ENCODE measurements around the gene IQGAP3.
"Not testable (repeated sequence)": the region's sequence is repeated elsewhere in the genome, so short reads cannot be mapped to it uniquely, and the experiment has no call there.

The IQGAP3 gene

GRCh38 chr1:156571261-156571852 is 1.0 kb downstream of the IQGAP3 start:
- DNase-seq (ENCODE audit: low spot score): no peak

DNA sequence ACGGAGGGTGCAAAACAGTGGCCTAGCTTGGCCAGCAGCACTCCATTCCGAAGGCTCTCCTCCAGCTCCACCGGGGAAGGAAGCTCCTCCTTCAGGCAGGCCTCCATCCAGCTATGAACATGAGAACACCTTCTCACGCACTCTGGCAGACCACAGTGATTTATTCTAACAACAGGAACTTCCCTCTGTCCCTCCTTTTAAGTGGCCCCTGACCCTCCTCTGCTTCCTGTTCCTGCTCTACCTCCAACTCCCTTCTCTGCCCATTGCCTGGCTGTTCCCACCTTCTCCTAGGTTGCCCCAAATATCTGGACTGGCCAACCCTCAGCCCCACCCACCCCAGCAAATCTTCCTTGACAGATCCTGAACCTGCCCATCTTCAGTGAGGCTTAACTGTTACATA is 5.9 kb downstream of the IQGAP3 start:
- DNase-seq (ENCODE audit: low spot score): no peak

DNA sequence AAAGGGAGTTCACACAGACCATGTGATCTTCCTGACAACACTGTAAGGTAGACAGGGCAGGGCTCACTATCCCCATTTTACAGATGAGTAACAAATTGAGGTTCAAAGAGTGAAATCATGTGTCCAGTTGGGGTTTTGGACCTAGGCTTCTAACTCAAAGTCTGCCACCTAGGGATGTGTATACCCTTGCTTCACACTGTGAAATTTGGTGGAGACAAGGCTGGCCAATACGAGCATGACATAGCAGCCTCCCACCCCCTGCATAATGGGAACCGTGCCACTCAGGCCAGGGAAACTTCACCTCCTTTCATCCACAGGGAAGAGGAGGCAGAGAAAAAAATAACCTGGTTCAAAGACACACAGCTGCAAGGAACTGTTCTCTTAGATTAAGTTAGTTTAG is 6.8 kb downstream of the IQGAP3 start:
- no peak for DNase-seq (ENCODE audit: low spot score)

GRCh38 chr1:156560585-156561163 is 11.7 kb downstream of the IQGAP3 start:
- no peak for DNase-seq (ENCODE audit: low spot score)

DNA sequence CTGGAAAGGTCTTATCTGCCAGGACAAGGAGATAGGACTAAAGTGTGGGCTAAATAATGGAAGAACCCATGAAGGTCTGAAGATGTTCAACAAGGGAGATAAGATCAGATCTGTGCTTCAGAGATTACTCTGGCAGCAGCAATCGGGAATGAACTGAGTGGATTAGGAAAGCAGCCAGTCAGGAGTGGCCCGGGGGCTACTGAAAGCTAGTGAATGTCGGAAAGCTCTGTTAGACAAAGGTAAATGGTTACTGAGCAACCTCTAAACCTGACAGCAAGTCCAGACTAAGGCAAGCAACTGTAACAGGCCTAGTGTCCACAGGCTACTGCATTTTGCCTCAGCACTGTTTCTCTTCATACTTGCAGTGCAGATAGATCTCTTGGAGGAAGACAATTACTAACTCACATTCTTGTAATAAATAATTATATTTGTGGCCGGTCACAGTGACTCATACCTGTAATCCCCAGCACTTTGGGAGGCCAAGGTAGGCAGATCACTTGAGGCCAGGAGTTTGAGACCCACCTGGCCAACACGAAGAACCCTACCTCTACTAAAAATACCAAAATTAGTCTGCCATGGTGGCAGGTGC is 12.5 kb downstream of the IQGAP3 start:
- DNase-seq (ENCODE audit: low spot score): no peak

DNA sequence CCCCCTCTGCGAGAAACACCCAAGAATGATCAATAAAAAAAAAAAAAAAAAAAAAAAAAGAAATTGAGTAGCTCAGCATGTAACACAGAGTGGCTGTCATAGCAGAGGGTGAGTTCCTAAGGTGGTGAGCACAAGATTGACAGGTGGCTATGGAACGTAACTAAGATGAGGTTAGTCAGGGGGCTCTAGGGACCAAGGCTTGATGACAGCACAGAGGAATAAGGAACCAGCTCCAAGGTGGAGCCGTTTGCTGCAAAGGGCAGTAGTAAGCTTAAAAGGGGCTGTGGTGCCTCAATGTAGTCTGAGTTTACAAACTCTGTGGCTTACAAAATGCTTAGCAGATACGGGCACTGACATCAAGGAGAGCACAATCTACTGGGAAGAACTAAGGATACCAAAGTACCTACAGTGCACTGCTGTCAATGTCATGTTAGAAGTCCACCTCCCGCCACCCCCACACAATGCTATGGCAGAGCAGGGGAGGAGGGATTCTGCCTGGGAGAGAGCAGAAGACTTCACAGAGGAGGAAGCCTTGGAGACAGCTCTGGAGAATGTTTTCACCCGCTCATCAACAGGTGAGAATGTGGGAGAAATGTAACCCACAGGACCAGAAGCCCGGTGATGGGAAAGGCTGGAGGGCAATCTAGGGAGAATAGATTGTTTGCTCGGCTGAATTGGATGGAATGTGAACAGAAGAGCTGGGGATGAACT is 13.1 kb downstream of the IQGAP3 start:
- DNase-seq (ENCODE audit: low spot score): no peak

DNA sequence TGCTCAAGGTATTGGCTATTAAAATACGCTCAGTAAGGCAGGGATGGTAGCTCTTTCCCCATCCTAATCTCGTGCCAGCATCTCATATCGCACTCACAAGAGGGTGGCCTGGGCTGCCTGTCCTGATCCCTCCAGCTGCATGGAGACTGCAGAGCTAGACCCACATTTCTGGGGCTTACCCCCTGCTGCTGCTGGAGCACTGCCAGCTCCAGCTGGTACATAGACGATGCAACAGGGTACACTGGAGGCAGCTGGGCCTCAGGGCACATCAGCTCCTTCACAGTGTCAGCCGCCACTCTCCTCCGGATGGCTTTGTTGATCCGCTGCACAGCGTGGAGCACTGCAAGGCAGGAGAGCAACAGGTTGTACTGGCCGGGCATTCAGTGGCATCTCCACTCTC is 16.0 kb downstream of the IQGAP3 start:
- DNase-seq (ENCODE audit: low spot score): no peak

DNA sequence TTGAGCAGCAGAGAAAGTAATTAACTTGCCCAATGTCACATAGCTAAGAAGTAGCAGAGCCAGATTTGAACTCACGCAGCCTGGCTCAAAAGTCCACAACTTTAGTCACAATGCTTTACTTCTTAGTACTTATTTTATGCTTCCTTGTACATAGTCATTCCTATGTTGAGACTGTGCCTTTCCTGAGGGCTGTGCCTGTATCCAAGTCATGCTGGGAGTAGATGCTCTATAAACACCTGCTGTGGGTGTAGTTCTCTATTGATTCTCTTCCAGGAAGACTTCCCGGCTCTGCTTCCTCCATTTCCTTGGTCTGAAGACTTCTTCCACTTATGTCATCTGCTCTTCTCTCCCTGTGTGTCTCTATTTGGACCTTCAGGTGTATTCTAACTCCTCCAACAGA is 16.6 kb downstream of the IQGAP3 start:
- DNase-seq (ENCODE audit: low spot score): no peak

GRCh38 chr1:156554971-156555370 is 17.4 kb downstream of the IQGAP3 start:
- no peak for DNase-seq (ENCODE audit: low spot score)

GRCh38 chr1:156553860-156554485 is 18.4 kb downstream of the IQGAP3 start:
- DNase-seq (ENCODE audit: low spot score): no peak

GRCh38 chr1:156552937-156553336 is 19.4 kb downstream of the IQGAP3 start:
- DNase-seq (ENCODE audit: low spot score): not testable (repeated sequence)

GRCh38 chr1:156552518-156552917 is 19.8 kb downstream of the IQGAP3 start:
- DNase-seq (ENCODE audit: low spot score): no peak

GRCh38 chr1:156551869-156552268 is 20.5 kb downstream of the IQGAP3 start:
- DNase-seq (ENCODE audit: low spot score): no peak

GRCh38 chr1:156551066-156551643 is 21.2 kb downstream of the IQGAP3 start:
- DNase-seq (ENCODE audit: low spot score): no peak

DNA sequence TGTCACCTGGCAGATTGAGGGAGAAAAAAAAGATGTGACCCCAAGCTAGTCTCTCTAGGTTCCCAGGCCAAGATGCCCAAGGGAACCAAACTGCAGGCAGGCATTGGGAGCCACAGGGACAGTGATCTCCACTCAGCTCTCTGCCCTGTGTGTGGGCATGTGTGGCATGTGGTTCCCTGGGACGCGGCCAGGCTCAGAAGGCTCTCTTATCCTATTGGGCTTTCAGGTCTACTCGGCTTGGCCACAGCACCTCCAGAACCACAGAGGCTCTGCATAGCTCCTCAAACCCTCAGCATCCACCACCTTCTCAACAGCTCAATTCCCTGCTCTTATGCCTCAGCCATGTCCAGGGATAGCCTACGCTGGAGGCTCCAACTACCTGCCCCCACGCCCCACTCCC is 22.0 kb downstream of the IQGAP3 start:
- DNase-seq (ENCODE audit: low spot score): no peak

DNA sequence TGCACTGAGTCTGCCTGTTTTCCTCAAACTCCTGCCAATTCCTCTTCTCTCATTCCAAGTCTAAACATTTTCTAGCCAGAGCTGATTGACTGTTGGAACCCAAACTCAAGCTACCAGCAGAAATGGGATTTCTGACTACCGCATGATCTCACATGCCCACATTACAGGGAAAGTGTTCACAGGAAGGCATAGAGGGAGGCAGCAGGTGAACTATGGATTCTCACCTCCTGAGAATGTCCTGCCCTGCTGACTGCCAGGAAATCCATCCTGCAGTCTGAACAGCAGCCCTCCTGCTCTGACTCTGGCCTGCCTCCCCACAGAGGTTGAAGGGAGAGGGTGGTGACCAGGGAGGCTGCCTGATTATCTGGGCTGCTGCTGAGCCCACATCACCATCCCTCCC is 22.5 kb downstream of the IQGAP3 start:
- DNase-seq (ENCODE audit: low spot score): no peak

DNA sequence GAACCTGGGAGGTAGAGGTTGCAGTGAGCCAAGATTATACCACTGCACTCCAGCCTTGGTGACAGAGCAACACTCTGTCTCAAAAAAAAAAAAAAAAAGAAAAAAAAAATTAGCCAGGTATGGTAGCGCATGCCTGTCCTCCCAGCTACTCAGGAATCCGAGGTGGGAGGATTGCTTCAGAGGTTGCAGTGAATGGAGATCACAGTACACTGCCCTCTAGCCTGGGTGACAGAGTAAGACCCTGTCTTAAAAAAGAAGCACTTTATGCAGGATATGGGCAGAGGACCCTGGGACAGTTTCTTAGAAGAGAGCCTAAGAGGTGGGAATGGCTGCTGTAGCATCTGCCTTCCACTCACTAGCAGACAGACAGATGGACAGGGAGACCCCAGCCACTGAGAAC is 23.0 kb downstream of the IQGAP3 start:
- DNase-seq (ENCODE audit: low spot score): no peak

DNA sequence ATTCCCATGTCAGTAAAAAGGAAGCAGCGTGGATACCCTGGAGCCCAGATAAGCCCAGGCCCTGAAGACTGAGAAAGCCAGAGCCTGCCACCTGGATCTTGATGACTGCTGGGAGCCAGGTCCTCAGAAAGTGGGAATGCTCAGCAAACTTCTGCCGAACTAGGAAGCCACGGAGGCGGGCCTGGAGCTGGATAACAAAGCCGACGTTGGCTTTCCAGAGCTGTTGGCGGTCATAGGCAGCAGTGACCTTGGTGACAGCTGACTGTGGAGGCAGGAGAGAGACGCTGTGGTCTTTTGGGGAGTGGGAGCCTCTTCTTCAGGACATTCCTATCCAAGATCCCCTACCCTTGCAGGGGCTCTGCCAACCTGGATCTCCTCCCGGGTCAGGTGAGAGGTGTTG is 24.4 kb downstream of the IQGAP3 start:
- no peak for DNase-seq (ENCODE audit: low spot score)

DNA sequence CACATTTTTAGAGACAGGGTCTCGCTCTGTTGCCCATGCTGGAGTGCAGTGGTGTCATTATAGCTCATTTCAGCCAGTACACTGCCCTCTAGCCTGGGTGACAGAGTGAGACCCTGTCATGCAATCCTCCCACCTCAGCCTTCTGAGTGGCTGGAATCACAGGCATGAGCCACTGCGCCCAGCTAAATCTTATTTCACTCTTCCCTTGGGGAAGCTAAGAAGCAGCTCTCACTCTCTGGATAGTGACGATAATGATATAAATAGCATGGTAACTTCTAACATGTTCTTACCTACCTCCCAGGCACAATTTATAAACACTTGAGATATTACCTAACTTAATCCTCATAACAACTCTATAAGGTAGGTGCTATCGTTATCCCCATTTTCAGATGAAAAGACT is 24.9 kb downstream of the IQGAP3 start:
- no peak for DNase-seq (ENCODE audit: low spot score)

GRCh38 chr1:156546267-156546666 is 26.1 kb downstream of the IQGAP3 start:
- no peak for DNase-seq (ENCODE audit: low spot score)

GRCh38 chr1:156544592-156545102 is 27.7 kb downstream of the IQGAP3 start:
- no peak for DNase-seq (ENCODE audit: low spot score)

DNA sequence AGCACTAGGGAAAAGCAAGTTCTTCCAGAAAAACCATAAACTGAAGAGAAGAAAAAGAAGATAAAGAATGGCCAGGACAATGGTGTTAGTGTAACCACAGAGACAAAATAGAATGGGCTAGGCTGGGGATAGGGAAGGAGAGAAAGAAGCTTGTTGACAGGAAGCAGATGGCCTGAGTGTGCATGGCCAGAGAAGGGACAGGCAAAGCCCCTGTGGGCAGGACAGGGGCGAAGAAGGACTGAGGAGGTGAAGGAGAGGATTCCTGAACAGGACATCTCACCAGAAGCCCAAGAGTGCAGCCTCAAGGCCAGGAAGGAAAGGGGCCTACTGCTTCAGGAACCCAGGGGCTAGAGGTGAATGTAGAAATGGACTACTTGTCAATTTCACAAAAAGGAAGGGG is 29.3 kb downstream of the IQGAP3 start:
- DNase-seq (ENCODE audit: low spot score): no peak

All from hematopoietic multipotent progenitor cell treated with erythropoietin and hydrocortisone succinate and interleukin-3 and kit ligand, for 17 days (in vitro differentiated cells).